A549 (cell line): Measurements from ENCODE around the gene FAM174C.

Experiments used
- CBX8 ChIP-seq: fragments of 200-600 bp; sonication (generic); IDR thresholded peaks from 2 replicates; pipeline ENCODE4 v1.6.1; 2016
- CHD2 ChIP-seq: fragments of 150-350 bp; IDR thresholded peaks from 2 replicates; pipeline ENCODE4 v1.6.1; 2014; ENCODE audit warnings: low read length; ENCODE audit not compliant: partially characterized antibody
- CTCF ChIP-seq: fragments of >200 bp; sonication (Bioruptor Twin); formaldehyde crosslinking; IDR thresholded peaks from 3 replicates; pipeline ENCODE4 v1.5.1; 2016
- EP300 ChIP-seq, 2 experiments: fragments of >200 bp; sonication (Bioruptor Twin); formaldehyde crosslinking; IDR thresholded peaks; 2 replicates in 1 of 2; 3 replicates in 1 of 2; pipeline ENCODE4 v1.6.1; 2016 to 2017
- HDAC2 ChIP-seq: fragments of 200-600 bp; sonication (generic); IDR thresholded peaks from 2 replicates; pipeline ENCODE4 v1.6.1; 2016
- JUNB ChIP-seq: fragments of >200 bp; sonication (Bioruptor Twin); formaldehyde crosslinking; IDR thresholded peaks from 2 replicates; pipeline ENCODE4 v1.6.1; 2016
- KDM5A ChIP-seq: fragments of 200-600 bp; sonication (generic); IDR thresholded peaks from 2 replicates; pipeline ENCODE4 v1.6.1; 2016; ENCODE audit warnings: antibody characterized with exemption, mild to moderate bottlenecking
- PBX3 ChIP-seq: IDR thresholded peaks from 2 replicates; pipeline ENCODE4 v1.6.1; 2012
- RAD21 ChIP-seq, 2 experiments: fragments of >200 bp in 1 of 2; sonication (Bioruptor Twin) in 1 of 2; formaldehyde crosslinking in 1 of 2; IDR thresholded peaks in 1 of 2; conservative IDR thresholded peaks in 1 of 2; 2 replicates in 1 of 2; 3 replicates in 1 of 2; pipeline ENCODE4 v1.6.1; 2012 to 2018; ENCODE audit warnings: inconsistent platforms in 1 of 2
- RCOR1 ChIP-seq: fragments of 150-350 bp; IDR thresholded peaks from 2 replicates; pipeline ENCODE4 v1.6.1; 2014; ENCODE audit warnings: antibody characterized with exemption, low read length, low read depth
- REST ChIP-seq: fragments of 200-600 bp; sonication (generic); IDR thresholded peaks from 2 replicates; pipeline ENCODE4 v1.6.1; 2016; ENCODE audit warnings: antibody characterized with exemption, mild to moderate bottlenecking, moderate library complexity
- ZFP36 ChIP-seq: fragments of 450-650 bp; IDR thresholded peaks from 2 replicates; pipeline ENCODE4 v1.6.1; 2014; ENCODE audit warnings: borderline replicate concordance; ENCODE audit not compliant: partially characterized antibody

- TF ChIP-seq CTCF (peak; percentile 66), RAD21 (conservative IDR thresholded peaks at IDR 0.05 in 1 of 2, IDR thresholded peaks at IDR 0.05 in 1 of 2) (peak; percentile 63 to 78), PBX3 (no peak), REST (no peak), ZFP36 (no peak), EP300 (IDR thresholded peaks at IDR 0.05) (no peak), JUNB (no peak), RCOR1 (no peak), CBX8 (no peak), HDAC2 (no peak), CHD2 (no peak), KDM5A (no peak)
These were observed 40.3 kb downstream of the FAM174C start for GRCh38 chr19:1315470-1316166.
